Bronchial epithelial cell (primary cell): Measurements from ENCODE around the gene KCNA4. TPM values are rescaled to one million over a fixed set of nuclear protein-coding genes. Genes with fewer than 3 reads are reported as not detected.
A peak's percentile ranks its signal among the peaks of the same experiment; 100 is the strongest.

Experiments used
- DNase-seq: peaks from one replicate; pipeline ENCODE4 v3.0.0-alpha.2; 2010; ENCODE audit warnings: low read depth
- FAIRE-seq: peaks from 2 replicates; lab custom pipeline; 2011; peaks lifted over from hg19 to GRCh38; lab: Jason Lieb, UNC
- H3K27me3 ChIP-seq: 2 replicates; pipeline ENCODE4 v1.5.1; 2011; ENCODE audit warnings: low read length; ENCODE audit not compliant: control insufficient read depth, insufficient read depth
- H3K36me3 ChIP-seq: 2 replicates; pipeline ENCODE4 v1.5.1; 2011; ENCODE audit warnings: low read length; ENCODE audit not compliant: control insufficient read depth, insufficient read depth
- H3K4me3 ChIP-seq: 2 replicates; pipeline ENCODE4 v1.5.1; 2011; ENCODE audit warnings: mild to moderate bottlenecking, low read depth, low read length, control low read depth
- total RNA-seq: library from RNA; depleted of rRNA; stranded (reverse); fragments of >200 nt; gene quantifications from 2 replicates; pipeline ENCODE4 v1.2.1, GENCODE V29; 2014
- TF ChIP-seq, protein P1 (sequence below): IDR thresholded peaks from 2 replicates; pipeline ENCODE4 v1.5.1; 2011; ENCODE audit warnings: mild to moderate bottlenecking, moderate library complexity, low read length, control low read depth, inconsistent platforms; ENCODE audit not compliant: insufficient read depth, severe bottlenecking

The KCNA4 gene
- total RNA-seq, 1 donor from 2014 or later: not detected

- DNase-seq (no peak), FAIRE-seq (no peak)
- H3K4me3 ChIP-seq: no peak overlapping the region
- TF ChIP-seq, protein P1, sequence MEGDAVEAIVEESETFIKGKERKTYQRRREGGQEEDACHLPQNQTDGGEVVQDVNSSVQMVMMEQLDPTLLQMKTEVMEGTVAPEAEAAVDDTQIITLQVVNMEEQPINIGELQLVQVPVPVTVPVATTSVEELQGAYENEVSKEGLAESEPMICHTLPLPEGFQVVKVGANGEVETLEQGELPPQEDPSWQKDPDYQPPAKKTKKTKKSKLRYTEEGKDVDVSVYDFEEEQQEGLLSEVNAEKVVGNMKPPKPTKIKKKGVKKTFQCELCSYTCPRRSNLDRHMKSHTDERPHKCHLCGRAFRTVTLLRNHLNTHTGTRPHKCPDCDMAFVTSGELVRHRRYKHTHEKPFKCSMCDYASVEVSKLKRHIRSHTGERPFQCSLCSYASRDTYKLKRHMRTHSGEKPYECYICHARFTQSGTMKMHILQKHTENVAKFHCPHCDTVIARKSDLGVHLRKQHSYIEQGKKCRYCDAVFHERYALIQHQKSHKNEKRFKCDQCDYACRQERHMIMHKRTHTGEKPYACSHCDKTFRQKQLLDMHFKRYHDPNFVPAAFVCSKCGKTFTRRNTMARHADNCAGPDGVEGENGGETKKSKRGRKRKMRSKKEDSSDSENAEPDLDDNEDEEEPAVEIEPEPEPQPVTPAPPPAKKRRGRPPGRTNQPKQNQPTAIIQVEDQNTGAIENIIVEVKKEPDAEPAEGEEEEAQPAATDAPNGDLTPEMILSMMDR: no peak
- no peaks in the 10 kb centered on the region for H3K27me3 ChIP-seq
- no peaks in the 10 kb centered on the region for H3K36me3 ChIP-seq
Observed at GRCh38 chr11:29963036-29963435, 53.8 kb downstream of the KCNA4 start.

DNA sequence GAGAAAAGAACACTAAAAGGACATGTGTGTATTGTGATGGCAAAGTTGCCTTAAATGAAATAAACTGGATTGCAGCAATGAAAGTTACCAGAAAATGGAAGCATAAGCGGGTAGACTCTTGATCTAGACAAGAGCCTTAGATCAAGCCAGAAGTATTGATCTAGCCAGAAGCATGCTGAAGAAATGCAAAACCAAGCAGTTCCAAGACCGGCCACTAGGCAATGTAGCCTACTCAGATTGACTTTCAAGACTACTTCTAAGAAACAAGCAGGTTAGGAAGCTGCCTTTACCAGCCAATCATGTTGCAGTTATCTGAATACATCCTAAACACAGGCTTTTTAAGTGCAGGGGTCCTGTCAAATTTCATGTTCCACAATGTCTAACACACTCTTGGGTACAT is 54.6 kb downstream of the KCNA4 start:
- Histone ChIP-seq H3K4me3 (no peak overlapping the region), H3K36me3 (no peaks in the 10 kb centered on the region)
- DNase-seq: peak; percentile 11

More for the DNA sequence above, 54.6 kb downstream of the KCNA4 start:
- H3K27me3 ChIP-seq: no peaks in the 10 kb centered on the region
- TF ChIP-seq, protein P1: peak; percentile 42
- FAIRE-seq: no peak

Other genes starting within 250 kb of the KCNA4 start
- gene FSHB, start 214.0 kb upstream of the KCNA4 start, total RNA-seq: not detected in 2 replicates